Activated T-cell treated with anti-CD3 and anti-CD28 coated beads, Interleukin-2, amount 50 U/mL, for 48 hours (primary cell): ENCODE measurements around the gene CX3CL1.

ENCODE experiments used
- DNase-seq, 2 experiments: peaks; one replicate each; pipeline ENCODE4 v3.0.0-alpha.2; 2020

Gene CX3CL1

DNA sequence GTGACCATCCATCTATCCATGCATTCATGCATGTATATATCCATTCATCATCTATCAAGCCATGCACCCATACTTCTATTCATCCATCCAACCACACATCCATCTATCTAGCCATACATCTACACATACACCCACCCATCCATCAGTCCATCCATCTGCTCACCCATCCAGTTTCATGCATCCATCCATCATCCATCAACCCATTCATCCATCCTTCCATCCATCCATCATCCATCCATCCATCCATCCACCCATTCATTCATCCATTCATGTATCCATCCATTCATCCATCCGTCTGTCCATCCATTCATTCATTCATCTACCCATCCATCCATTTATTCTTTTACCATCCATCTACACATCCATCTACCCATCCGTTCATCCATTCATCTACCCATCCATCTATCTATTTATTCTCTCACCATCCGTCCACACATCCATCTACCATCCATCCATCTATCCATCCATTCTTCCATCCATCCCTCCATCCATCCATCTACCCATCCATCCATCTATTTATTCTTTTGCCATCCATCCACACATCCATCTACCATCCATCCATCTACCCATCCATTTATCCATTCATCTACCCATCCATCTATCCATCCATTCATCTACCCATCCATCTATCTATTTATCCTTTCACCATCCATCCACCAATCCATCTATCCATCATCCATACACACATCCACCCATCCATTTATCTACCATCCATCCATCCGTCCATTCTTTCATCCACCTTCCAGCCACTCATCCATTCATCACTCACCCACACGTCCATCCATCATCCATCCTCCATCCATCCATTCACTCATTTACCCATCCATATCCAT, 35.4 kb downstream of the CX3CL1 start:
- no peak for DNase-seq

DNA sequence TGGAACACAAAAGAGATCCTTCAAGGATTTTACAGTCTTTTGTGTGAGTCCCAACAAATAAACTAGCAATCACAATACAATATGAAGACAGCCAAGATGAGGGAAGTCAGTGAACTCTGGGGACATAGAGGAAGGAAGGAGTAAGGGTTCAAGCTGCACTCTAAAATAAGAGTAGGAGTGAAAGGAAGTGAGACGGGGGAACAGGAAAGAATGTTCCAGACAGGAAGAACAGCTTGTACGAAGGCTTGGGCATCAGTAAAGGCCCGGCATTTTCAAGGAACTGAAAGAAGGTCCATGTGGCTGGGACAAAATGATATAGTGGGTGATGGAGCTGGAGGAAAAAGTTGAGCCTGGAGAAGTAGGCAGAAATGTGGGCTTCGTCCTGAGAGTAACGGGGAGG, 36.8 kb downstream of the CX3CL1 start:
- DNase-seq = no peak

DNA sequence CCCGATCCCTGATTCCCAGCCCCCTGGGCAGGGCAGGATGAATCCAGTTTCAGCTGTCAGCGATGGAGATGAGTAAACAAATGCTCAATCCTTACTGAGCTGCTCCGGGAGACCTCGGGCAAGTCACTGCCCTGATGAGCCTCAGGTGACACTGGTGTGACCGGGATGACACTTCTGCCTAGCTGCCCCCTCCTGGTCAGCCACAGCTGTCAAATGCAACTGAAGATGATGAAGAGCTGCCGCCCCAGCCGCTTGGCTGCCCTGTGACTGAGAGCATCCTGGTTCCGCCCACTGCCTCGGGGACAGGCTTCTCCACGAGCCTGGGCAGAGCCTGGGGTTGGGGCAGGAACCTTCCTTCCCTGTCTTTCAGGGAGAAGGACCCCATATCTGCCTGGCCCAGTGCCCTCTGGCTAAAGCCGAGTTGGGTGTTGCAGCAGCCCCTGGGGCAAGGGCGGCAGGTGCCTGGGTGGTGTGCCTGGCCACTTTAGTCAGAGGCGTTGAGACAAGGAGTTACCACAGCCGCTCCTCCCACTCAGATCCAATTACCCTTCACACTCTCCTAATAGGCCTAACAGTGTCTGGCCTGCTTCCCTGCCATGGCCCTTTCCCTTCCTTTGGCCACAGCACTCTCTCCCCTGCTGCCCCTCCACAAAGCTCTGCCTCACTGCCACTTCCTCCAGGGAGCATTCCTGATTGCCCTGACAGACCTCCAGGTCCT, 37.7 kb downstream of the CX3CL1 start:
- DNase-seq = no peak

DNA sequence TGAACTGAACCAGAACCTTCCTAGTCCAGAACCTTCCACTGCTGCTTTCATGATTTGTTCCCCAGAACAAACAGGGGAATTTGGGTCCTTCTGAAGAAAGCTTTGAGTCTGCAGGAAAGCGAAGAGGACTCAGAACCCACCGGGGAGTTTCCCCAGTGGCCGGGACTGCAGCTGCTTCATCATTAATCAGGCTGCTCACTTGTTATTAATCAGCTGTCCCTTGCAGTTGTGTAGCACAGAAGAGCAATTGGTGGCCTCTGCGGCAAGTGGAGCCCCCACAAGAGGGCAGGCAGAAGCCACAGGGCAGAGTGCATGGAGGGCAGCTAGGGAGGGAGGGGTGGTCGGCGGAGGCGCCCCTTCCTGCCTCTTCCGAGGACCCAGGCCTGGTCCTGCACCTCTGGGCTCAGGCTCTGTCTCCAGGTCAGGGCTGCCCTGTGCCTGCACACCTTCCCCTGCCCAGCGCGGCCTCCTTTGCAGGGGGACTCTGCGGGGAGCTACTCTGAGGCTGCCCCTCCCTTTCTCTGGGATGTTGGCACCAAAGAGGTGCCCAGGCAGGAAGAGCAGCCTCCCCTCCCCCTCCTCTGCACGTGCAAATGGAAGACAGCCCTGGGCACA, 39.2 kb downstream of the CX3CL1 start:
- DNase-seq = no peak

DNA sequence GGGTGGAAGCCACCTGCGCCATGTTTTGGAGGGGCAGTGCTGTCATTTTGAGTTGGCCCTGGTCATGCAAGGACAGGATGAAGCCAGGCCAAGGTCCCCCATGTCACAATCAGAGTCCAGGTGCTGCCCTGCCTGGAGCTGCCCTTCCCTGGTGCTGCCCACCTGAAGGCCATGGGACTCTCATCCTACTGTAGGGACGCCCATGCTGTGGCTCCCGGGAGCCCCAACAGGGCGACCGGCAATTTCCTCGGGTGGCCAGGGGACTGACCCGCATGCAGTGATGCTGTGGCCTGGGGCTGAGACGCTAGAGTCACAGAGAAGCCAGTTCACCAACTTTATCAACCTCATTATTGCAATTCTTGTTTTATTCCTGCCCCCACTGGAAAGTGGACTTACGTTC, 40.3 kb downstream of the CX3CL1 start:
- no peak for DNase-seq

DNA sequence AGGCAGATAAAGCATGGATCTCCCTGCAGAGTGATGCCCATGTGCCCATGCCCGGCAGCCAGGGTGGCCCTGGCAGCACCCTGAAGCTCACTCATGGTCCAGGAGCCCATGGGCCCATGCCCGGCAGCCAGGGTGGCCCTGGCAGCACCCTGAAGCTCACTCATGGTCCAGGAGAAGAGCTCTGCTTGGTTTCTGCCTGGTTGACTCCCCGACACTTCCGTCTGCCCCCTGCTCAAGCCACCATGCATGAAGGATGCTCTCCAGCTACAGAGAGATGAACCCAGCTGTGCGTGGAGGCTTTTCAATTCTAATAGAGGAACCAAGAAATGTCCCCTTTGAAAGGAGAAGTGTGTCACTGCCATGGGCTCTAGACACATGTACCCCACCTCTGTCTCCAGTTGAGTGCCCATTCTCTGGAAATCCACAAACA, 41.0 kb downstream of the CX3CL1 start:
- DNase-seq = no peak

- DNase-seq = no peak
Observed at GRCh38 chr16:57413733-57414132, 41.4 kb downstream of the CX3CL1 start.

GRCh38 chr16:57416084-57416483, 43.8 kb downstream of the CX3CL1 start:
- DNase-seq = no peak

DNA sequence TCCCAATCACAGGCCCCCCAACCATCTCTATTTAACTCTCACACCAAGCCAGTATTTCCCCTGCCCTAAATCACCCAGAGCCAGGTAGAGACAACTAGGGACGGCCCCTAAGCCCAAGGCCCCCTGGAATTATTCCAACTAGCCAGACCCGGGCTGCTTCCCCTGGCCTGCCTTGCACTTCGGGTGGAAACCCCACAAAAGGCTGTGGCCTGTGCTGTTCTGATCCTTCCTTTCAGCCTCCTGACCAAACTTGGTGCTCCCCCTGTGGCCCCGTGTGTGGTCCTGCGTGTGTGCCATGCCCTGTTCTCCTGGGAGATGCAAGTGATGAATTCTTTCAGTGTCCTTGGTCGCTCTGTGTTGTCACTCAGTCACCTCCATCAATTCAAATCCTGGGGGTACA, 47.2 kb downstream of the CX3CL1 start:
- DNase-seq = no peak

DNA sequence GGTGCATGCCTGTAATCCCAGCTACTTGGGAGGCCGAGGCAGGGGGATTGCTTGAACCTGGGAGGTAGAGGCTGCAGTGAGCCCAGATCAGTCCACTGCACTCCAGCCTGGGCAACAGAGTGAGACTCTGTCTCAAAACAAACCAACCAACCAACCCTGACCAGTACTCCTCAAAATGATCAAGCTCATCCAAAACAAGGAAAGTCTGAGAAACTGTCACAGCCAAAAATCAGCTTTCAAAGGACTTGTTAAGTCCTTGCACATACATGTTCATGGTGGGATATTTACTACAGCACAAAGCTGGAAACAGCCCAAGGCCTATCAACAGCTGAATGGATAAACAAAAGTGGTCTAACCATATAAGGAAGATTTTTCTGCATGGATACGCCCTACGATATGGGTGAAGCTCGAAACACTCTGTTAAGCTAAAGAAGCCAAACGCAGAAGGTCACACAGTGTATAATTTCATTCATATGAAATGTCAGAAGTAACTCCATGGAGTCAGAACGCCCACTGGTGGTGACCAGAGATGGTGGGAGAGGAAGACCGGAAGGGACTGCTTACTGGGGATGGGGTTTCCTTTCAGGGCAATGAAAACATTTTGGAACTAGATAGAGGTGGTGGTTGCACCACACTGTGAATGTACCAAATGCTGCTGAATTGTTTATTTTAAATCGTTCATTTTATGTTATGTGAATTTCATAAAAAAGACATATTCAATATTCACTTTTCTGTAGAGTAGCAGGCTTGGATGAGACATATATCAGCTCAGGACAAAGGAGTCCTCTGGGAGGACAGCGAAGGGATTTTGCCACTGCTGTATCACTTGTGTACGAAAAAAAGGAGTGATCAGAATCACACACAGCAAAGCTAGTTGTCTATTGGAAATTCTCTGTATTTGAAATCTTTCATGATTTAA, 50.0 kb downstream of the CX3CL1 start:
- DNase-seq = no peak

GRCh38 chr16:57423152-57423551, 50.9 kb downstream of the CX3CL1 start:
- no peak for DNase-seq

DNA sequence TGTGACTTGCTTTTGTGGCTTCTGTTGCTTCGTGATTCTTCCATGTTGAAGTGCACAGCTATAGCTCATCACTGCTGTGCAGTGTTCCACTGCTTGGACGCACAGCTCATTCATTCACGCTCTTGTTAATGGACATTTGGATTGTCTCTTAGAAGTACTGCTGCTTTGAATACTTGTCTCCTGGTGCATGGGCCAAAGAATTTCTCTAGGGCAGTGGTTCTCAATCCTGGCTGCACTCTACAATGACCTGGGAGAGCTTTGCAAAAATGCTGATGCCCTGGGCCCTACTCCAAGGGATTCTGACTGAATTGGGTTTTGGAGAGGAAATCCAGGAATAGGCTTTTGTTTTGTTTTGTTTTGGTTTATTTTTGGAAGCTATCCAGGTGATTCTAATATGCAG, 52.3 kb downstream of the CX3CL1 start:
- DNase-seq = peak in 1 of 2 experiments; percentile 2

- no peak for DNase-seq
Observed at GRCh38 chr16:57426356-57426755, 54.1 kb downstream of the CX3CL1 start.

DNA sequence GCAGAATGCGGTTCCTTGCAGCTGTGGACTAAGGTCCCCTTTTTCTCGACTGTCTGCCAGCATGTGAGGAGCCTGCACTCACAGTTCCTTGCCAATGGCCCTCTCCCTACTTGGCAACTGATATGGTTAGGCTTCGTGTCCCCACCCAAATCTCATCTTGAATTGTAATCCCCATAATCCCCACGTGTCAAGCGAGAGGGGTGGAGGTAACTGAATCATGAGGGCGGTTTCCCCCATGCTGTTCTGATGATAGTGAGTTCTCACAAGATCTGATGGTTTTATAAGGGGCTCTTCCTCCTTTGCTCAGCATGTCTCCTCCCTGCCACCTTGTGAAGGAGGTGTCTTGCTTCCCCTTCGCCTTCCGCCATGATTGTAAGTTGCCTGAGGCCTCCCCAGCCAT, 55.0 kb downstream of the CX3CL1 start:
- no peak for DNase-seq

- no peak for DNase-seq
Observed at GRCh38 chr16:57427824-57428223, 55.5 kb downstream of the CX3CL1 start.

- no peak for DNase-seq
Observed at GRCh38 chr16:57430955-57431354, 58.7 kb downstream of the CX3CL1 start.

DNA sequence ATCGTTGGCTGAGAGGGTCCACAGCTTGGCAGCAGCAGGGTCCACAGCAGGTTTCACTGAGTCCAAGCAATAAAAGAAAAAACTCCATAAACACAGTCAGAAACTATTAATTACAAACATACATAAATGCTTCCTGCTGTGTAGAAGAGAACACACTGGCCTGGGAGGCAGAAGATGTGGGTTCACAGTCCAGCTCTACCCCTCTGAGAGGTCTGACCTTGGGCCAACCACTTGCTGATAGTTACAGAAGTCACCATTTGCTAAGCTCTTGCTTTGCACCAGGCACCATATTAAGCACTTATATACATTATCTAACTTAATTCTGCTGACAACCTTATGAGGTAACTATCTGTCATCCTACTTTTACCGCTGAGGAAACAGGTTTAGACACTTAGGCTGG, 60.2 kb downstream of the CX3CL1 start:
- no peak for DNase-seq

DNA sequence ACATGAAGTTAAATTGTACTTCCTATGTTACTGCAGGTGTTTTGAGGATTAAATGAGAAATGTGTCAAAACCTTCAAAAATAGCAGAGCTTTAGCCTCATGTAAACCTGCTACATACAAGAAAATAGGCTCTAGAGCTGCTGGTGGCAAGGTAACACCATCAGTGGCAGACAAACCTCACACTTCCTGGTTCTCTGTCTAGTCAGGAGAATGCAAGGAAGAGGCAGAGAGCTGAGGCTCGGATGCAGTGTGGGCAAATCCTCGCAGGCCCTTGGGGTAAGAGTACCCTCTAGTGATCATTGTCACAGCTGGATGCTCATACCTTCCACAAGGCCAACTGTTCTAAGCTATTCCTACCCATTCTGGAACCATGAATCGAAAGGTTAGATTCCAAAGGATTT, 60.7 kb downstream of the CX3CL1 start:
- no peak for DNase-seq

GRCh38 chr16:57434003-57434402, 61.7 kb downstream of the CX3CL1 start:
- no peak for DNase-seq
